Neural crest cell (in vitro differentiated cells): Measurements from ENCODE around the gene KRTAP10-4. TPM values are rescaled to one million over a fixed set of nuclear protein-coding genes. Genes with fewer than 3 reads are reported as not detected.
"Not testable (repeated sequence)": the region's sequence is repeated elsewhere in the genome, so short reads cannot be mapped to it uniquely, and the experiment has no call there.

Source experiments
- DNase-seq: peaks from one replicate; pipeline ENCODE4 v3.0.0; 2021; ENCODE audit warnings: low read depth, mixed read lengths, low spot score
- H3K27ac Mint-ChIP-seq: one replicate; pipeline ENCODE4 v1.8.0; 2021; ENCODE audit warnings: mild to moderate bottlenecking, mixed read lengths; ENCODE audit not compliant: unreplicated experiment
- H3K27me3 Mint-ChIP-seq: 2 replicates; pipeline ENCODE4 v1.8.0; 2021; ENCODE audit warnings: low read depth, mild to moderate bottlenecking, mixed read lengths
- H3K36me3 Mint-ChIP-seq: 2 replicates; pipeline ENCODE4 v1.8.0; 2021; ENCODE audit warnings: low read depth, mild to moderate bottlenecking, mixed read lengths
- H3K4me1 Mint-ChIP-seq: 2 replicates; pipeline ENCODE4 v1.8.0; 2021; ENCODE audit warnings: mixed read lengths
- H3K4me3 Mint-ChIP-seq: one replicate; pipeline ENCODE4 v1.8.0; 2021; ENCODE audit warnings: mild to moderate bottlenecking, mixed read lengths
- H3K9me3 Mint-ChIP-seq: 2 replicates; pipeline ENCODE4 v1.8.0; 2021; ENCODE audit warnings: mixed read lengths
- CTCF ChIP-seq: fragments of 200-600 bp; sonication (generic); conservative IDR thresholded peaks from 2 replicates; pipeline ENCODE4 v1.5.0; 2021; ENCODE audit warnings: antibody characterized with exemption, mild to moderate bottlenecking
- total RNA-seq: library from RNA; stranded (reverse); gene quantifications from 2 replicates; pipeline ENCODE4 v1.2.1, GENCODE V29; 2021

Gene KRTAP10-4
- total RNA-seq, 1 donor from 2014 or later = not detected

GRCh38 chr21:44548381-44548780 lies 25.1 kb upstream of the KRTAP10-4 start:
- Mint-ChIP-seq H3K9me3 (peaks cover 10% of the 10 kb centered on the region), H3K27me3 (no peaks in the 10 kb centered on the region), H3K4me1 (peaks cover 21% of the 10 kb centered on the region), H3K27ac (peak overlapping the region; percentile 76), H3K36me3 (peaks cover 10% of the 10 kb centered on the region), H3K4me3 (no peak overlapping the region)
- TF ChIP-seq CTCF = no peak
- DNase-seq = no peak

GRCh38 chr21:44548922-44549321 lies 24.6 kb upstream of the KRTAP10-4 start:
- Mint-ChIP-seq H3K9me3 (peaks cover 10% of the 10 kb centered on the region), H3K4me3 (peak overlapping the region; percentile 12), H3K36me3 (peaks cover 10% of the 10 kb centered on the region), H3K27me3 (no peaks in the 10 kb centered on the region), H3K4me1 (peaks cover 21% of the 10 kb centered on the region), H3K27ac (peak overlapping the region; percentile 76)
- no peak for DNase-seq
- TF ChIP-seq CTCF = no peak

GRCh38 chr21:44549525-44550211 lies 23.9 kb upstream of the KRTAP10-4 start:
- H3K4me1 Mint-ChIP-seq = peaks cover 21% of the 10 kb centered on the region
- no peak for TF ChIP-seq CTCF
- no peak overlapping the region for H3K4me3 Mint-ChIP-seq
- H3K36me3 Mint-ChIP-seq = peaks cover 10% of the 10 kb centered on the region
- peaks cover 10% of the 10 kb centered on the region for H3K9me3 Mint-ChIP-seq
- no peaks in the 10 kb centered on the region for H3K27me3 Mint-ChIP-seq
- peak overlapping the region; percentile 76 for H3K27ac Mint-ChIP-seq
- no peak for DNase-seq

GRCh38 chr21:44550285-44550684 lies 23.2 kb upstream of the KRTAP10-4 start:
- H3K4me3 Mint-ChIP-seq, H3K36me3 Mint-ChIP-seq, H3K27ac Mint-ChIP-seq: not testable (repeated sequence)

GRCh38 chr21:44550807-44551206 lies 22.7 kb upstream of the KRTAP10-4 start:
- Mint-ChIP-seq H3K27me3 (no peaks in the 10 kb centered on the region), H3K36me3 (peaks cover 10% of the 10 kb centered on the region), H3K27ac (peak overlapping the region; percentile 29), H3K9me3 (peaks cover 6% of the 10 kb centered on the region), H3K4me3 (no peak overlapping the region), H3K4me1 (peaks cover 21% of the 10 kb centered on the region)
- TF ChIP-seq CTCF = no peak
- no peak for DNase-seq

More at GRCh38 chr21:44550285-44550684, 23.2 kb upstream of the KRTAP10-4 start:
- not testable (repeated sequence) for H3K27me3 Mint-ChIP-seq, H3K9me3 Mint-ChIP-seq, DNase-seq
- H3K4me1 Mint-ChIP-seq = peaks cover 21% of the 10 kb centered on the region

- DNase-seq = no peak
- H3K4me1 Mint-ChIP-seq = peaks cover 21% of the 10 kb centered on the region
These were observed 22.1 kb upstream of the KRTAP10-4 start, which contains the start of gene KRTAP10-2 for GRCh38 chr21:44551340-44551961. TSS of gene KRTAP10-2 (minus strand) at chr21:44551505. CDS start at chr21:44551458, 47 bp downstream.

More at GRCh38 chr21:44551340-44551961, 22.1 kb upstream of the KRTAP10-4 start, which contains the start of gene KRTAP10-2:
- Mint-ChIP-seq H3K27me3 (no peaks in the 10 kb centered on the region), H3K36me3 (peaks cover 10% of the 10 kb centered on the region), H3K27ac (peak within 1 kb of the TSS; percentile 29), H3K4me3 (no peak within 1 kb of the TSS), H3K9me3 (peaks cover 6% of the 10 kb centered on the region)
- no peak for TF ChIP-seq CTCF
